T-helper 1 cell treated with Interleukin-12 subunit alpha and Interleukin-12 subunit beta and Interleukin-4 antibody, amounts not matched to agents 30 ng/mL and 1 ng/mL, for 36 hours (primary cell): ENCODE data around the gene MUC22. TPM values are rescaled to one million over a fixed set of nuclear protein-coding genes. Genes with fewer than 3 reads are reported as not detected.
"Not testable (repeated sequence)": the region's sequence is repeated elsewhere in the genome, so short reads cannot be mapped to it uniquely, and the experiment has no call there.

Source experiments
- intact Hi-C: fragments of 100-400 bp; cut with micrococcal nuclease; formaldehyde crosslinking; loops from one replicate; pipeline ENCODE4 v1.15.1; 2024
- total RNA-seq: library from RNA; stranded (reverse); gene quantifications from 2 replicates; pipeline ENCODE4 v1.2.3, GENCODE V29; 2022

The MUC22 gene
- total RNA-seq, 1 donor from 2014 or later, result not detected

DNA sequence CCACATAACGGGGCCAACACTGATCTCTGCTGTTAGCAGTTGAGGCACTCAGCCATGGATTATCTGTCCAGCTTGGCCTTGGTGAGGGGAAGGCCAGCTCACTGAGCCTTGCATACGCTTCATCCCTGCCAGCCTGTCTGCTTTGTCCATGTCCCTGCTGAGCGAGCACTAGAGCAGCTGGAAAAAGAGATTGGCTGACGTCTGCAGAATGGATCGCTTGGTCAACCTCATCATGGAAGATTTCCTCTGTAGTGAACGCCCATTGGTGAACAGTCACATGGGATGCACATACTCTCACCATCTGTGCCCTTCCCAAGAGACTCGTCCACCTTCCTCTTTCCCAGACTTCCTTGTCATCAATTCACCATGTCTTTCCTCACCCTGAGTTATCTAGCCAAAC lies 26.9 kb downstream of the MUC22 start:
- intact Hi-C loops, result no loop called here

DNA sequence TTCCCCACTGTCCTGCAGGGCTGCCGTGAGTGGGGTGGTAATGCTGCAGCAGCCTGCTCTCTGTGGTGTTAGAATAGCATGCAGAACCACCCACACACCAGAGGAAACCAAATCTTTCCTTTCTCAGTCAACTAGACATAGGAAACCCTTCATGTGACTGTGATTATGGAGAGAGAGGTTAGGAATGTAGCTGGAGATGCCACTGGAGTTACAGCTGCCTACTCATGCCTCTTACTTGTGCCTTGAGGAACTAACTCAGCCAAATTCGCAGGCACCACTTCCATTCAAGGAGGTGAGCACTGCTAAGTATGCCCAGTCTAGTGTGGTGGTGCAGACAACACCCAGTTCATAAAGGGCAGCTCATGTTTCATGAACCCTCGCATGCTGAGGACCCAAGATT lies 27.4 kb downstream of the MUC22 start:
- intact Hi-C loops, result no loop called here

DNA sequence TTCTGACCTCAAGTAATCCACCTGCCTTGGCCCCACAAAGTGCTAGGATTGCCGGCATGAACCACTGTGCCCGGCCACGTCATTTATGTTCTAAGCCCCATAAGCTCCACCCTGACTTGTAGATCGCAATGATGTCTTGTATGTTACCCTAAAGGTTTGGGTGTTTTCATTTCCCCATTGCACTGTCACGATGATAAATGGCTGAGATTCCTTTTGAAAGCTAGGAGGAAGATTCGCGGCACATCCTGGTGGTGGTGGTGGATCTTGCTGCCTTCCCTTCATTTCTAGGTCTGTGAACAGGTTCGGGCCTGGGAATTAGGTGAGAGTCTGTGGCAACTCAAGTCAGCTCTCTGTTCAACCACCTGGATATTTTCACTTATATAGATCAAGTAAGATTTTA lies 28.3 kb downstream of the MUC22 start:
- intact Hi-C loops, result no loop called here

DNA sequence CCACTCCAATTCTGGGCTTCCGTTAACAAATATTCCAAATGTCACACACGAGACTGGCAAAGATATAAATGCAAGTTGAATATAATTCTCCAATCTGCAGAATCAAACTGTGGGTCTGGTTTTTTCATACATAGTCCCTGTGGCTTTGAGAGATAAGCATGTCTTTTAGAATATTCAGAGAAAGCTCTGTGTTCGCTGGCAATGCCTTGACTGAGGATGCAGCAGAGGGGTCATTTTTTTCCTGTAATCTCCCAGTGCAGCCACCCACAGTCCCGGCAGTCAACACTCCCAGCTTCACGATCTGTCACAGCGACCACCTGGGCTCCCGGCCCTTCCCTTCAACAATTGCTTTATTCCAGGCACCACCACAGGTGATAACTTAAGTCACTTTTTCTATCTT lies 30.5 kb downstream of the MUC22 start:
- intact Hi-C loops, result no loop called here

DNA sequence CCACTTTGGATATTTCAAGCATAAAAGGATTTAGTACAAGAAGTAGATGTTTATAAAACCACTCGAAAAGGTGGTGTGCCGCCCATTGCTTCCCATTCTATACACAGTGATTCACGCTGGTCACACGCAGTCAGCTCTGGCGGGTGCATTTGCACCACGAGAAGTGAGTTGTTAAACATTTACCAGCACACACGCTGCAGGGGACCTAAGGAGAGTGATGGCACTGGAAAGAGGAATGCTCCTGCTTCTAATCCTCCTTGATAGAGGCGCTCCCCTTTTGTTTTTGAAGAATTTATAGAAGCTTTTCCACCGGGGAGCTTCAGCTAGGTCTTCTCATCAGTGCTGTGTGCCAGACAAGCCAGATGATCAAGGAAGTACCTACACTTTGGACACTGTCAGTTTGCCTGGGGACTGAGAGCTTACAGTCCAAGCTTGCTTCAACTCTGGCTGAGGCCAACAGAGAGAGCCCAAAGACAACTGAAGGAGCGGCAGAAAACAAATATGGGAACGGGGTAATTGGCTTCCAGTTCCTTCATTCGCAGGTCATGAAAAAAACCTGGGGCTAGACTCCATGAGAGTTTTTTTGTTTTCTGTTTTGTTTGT lies 31.2 kb downstream of the MUC22 start:
- intact Hi-C loops, result no loop called here

DNA sequence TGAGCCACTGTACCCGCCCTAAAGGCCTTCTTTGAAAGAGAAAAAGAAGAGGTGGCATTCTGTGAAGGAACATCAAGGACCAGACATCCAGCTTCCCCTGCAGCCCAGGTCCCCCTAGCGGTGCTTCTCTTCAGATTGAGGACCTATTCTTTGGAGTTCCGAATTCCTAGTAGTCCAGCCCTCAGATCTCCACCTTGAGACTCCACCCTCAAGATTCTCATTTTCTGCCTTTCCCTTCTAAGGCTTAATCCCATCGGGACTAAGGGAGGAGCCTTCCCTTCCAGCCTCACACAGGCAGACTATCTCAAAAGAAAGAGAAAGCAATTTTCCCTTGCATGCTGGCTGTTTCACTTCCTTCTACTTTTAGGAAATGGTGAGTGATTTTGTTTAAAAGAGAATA lies 32.5 kb downstream of the MUC22 start:
- intact Hi-C loops, result no loop called here

DNA sequence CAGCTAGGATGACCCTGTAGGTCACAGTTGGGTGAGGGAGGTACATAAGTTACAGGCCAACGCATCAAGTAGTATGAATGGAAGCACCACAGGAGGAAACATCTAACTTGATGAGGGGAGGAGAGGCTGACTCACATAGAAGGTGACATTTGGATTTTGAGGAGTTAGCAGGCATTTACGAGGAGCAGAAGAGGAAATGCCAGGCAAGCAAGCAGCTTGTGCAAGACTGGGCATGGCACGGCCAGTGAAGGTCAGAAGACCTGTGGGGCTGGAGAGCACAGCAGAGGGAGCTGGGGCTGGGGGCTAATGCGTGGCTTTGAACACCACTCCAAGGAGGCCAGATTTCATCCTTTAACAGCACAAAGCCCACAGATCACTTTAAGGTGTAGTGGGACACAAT lies 37.8 kb downstream of the MUC22 start:
- intact Hi-C loops, result no loop called here

DNA sequence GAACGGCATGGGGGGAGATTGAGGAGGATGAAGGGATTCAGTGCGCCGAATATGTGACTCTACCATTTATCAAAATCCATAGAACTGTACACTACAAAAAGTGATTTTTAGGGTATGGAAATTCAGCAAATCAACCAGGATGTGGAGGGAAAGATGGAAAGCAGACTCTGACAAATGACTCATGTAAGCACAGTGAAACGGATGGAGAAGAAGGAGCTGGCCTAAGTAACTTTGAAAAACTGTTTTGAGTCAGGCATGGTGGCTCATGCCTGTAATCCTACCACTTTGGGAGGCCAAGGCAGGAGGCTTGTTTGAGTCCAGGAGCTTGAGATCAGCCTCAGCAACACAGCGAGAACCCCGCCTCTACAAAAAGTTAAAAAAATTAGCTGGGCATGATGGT lies 39.2 kb downstream of the MUC22 start:
- intact Hi-C loops, result no loop called here

DNA sequence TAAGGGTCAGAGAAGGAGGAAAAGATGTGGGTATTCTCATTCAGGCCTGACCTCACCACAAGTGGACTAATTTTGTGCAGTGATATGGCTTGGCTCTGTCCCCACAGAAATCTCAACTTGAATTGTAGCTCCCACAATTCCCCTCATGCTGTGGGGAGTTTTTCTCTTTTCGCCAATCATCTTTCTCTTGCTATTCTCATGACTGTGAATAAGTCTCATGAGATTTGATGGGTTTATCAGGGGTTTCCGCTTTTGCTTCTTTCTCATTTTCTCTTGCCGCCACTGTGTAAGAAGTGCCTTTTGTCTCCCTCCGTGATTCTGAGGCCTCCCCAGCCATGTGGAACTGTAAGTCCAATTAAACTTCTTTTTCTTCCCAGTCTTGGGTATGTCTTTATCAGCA lies 42.9 kb downstream of the MUC22 start:
- intact Hi-C loops, result not testable (repeated sequence)

DNA sequence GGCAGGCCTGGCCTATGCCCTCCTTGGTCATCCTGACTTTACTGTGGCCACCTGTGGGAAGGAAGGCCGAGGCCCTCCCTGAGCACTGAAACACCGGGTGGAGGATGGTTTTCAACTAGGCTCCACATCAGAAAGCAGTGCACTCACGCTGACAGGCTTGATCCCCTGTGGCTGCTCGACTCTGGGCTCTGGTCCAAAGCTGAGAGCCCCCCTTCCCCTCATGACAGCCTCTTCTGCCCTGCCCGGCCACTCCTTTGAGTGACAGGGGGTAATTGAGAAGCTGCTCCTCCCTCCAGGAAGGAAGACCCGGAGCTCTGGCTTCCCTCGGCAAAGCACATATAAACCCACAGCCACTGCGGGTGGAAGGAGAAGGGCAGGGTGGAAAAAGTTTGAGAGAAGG lies 43.6 kb downstream of the MUC22 start:
- intact Hi-C loops, result no loop called here

DNA sequence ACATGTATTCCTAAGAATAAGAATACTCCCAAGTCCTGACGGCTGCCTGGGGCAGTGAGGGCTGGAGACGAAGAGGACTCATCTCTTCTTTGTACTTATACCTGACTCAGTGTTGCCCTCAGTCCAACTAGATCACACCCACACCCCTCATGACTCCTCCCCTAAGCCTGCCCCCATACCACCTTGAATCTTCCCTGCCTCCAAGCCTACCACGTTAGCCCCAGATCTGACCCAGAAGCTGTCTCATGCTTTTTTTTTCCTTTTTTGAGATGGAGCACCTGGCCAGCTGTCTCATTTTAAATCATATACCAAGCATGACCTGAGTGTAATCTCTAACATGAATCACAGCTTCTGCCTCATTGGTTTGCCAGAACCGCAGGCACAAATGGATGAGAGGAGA lies 45.2 kb downstream of the MUC22 start:
- intact Hi-C loops, result no loop called here

DNA sequence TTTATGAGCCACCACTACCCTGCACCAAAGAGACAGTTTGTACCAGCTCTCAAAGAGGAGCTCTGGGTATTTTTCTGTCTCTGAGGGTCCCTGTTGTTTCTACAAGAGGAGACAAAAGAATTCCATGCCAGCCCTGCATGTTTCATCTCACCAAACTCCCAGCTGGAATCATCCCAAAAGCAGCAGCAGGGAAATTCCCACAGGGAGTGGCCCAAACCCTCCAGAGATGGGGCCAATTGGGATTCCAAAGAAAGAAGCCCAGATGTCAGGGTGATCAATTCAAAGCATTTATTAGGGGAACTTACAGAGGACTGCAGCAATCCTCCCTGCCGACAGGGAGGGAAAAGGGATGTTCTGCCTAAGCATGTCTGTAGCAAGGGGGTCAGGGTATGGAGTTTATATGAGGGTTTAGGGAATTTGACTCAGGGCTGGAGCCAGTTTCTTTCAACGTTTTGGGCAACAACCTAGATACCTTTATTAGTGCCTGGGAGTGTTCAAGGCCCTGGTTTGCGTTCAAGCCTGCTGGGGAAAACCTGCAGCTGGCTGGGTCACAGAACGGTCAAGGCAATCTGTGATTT lies 47.2 kb downstream of the MUC22 start:
- intact Hi-C loops, result loop anchor here (1.0 kb wide), 1 partner anchor 30 kb away; no protein-coding TSS in a partner anchor

DNA sequence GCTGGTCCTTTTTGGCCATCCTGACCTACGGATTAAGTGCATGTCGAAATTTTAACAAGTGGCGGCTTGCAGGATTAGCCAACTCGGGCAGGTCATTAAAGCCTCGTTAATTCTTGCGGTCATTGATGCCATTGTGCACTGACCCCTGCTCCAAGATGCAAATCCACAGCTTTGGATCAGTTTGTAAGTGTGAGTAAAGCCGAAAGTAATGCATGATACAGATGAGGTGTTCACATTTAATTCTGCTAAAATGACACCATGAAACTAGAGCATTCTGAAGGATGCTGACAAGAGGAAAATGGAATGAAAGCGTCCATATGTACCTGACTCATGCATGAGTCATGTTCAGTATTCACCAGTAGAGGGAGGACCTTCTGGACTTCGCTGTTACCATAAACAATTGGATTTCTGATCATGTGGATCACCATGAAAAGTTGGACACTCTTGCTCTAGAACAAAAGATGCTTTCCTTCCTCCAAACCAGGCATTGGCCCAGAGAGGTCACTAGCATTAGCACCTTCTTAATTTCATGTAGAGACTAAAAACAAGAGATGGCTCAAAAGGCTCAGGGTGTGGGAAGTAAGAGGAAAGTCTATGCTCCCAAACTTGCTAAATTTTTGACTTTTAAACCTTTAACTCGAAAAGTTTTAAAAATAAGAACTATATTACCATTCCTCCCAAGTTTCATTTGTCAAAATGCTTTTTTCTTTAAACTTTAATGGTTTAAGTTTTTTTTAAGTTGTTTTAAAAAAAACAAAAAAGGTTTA lies 48.0 kb downstream of the MUC22 start:
- intact Hi-C loops, result loop anchor here (1.0 kb wide), 1 partner anchor 29 kb away; no protein-coding TSS in a partner anchor

DNA sequence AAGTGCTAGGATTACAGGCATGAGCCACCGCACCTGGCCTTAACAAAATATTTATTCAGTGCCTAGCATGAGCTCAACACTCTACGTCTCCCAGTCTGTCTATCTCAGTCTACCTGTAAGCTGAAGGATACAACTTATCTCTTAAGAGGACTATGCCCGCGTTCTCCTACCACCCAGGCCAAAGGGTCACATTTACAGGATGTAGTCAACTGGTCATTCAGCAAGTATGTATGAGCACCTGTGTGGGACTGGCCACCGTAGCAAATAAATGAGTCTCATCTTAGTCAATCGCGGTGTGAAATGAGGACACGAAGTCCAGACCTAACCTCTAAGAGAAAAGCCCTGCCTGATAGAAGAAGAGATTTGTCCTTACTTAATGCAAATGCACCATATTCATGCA lies 49.9 kb downstream of the MUC22 start:
- intact Hi-C loops, result no loop called here

DNA sequence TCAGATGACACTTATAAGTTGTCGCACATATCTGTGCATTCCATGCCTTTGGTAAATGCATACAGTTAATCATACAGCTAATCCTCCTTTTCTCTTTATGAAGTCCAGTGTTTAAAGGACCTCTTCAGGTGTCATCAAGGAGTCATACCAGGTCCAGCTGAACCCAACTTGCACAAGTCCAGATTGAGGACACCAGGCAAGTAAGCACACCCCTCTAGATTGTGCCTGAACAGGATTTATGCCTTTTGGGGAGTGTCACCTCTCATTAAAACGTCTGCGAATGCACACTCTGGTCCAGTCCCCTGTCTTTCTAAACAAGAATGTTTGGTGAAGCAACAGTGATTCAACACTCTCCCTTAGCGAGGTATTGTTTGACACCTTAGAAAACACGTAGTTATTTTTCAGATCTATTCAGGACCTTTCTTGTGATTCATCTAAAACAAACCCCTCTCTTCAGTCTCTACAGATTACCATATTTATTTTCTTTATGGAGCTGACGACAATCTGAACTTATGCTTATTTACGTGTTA lies 53.7 kb downstream of the MUC22 start:
- intact Hi-C loops, result no loop called here

DNA sequence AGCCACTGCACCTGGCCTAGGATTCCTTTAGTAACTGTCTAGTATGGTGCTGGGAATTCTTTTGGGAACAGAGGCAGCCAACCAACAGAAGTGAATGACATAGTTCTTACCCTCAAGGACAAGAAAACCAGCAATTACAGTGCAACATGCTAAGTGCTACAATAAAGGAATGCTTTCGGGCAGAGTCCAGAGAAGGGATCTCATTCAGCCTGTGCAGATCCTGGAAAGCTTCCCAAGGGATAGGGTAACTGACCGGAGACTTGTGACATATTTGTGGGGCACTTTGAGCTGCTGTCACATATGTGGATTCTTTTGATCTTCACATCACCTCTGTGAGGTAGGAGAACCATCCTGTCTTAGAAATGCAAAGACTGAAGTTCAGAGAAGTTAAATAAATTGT lies 55.3 kb downstream of the MUC22 start:
- intact Hi-C loops, result no loop called here

DNA sequence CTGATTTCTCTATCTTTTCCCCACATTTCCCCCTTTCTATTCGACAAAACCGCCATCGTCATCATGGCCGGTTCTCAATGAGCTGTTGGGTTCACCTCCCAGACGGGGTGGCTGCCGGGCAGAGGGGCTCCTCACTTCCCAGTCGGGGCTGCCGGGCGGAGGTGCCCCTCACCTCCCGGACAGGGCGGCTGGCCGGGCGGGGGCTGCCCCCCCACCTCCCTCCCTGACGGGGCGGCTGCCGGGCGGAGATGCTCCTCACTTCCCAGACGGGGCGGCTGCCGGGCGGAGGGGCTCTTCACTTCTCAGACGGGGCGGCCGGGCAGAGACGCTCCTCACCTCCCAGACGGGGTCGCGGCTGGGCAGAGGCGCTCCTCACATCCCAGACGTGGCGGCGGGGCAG lies 56.8 kb downstream of the MUC22 start:
- intact Hi-C loops, result not testable (repeated sequence)

DNA sequence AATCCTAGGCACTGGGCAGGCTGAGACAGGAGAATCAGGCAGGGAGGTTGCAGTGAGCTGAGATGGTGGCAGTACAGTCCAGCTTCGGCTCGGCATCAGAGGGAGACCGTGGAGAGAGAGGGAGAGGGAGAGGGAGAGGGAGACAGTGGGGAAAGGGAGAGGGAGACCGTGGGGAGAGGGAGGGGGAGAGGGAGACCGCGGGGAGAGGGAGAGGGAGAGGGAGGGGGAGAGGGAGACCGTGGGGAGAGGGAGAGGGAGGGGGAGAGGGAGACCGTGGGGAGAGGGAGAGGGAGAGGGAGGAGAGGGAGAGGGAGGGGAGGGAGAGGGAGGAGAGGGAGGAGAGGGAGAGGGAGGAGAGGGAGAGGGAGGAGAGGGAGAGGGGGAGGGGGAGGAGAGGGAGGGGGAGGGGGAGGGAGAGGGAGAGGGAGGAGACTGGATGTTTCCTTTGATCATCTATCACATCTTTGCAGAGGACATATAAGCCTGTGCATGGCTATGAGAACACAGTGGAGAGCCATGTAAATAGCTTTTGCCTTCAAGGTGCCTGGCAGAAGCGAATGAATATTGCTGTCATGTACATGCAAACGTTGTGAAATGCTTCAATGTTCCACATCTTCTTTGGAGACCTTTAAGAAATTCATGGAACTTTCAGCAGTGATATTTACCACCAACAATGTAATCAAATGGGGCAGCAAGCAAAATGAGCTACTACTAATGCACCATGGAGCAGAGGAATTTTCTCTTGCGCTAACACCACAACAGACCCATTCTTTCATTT lies 57.8 kb downstream of the MUC22 start:
- intact Hi-C loops, result loop anchor here (1.0 kb wide), 1 partner anchor 324 kb away; the partner anchor contains the start of gene IER3

DNA sequence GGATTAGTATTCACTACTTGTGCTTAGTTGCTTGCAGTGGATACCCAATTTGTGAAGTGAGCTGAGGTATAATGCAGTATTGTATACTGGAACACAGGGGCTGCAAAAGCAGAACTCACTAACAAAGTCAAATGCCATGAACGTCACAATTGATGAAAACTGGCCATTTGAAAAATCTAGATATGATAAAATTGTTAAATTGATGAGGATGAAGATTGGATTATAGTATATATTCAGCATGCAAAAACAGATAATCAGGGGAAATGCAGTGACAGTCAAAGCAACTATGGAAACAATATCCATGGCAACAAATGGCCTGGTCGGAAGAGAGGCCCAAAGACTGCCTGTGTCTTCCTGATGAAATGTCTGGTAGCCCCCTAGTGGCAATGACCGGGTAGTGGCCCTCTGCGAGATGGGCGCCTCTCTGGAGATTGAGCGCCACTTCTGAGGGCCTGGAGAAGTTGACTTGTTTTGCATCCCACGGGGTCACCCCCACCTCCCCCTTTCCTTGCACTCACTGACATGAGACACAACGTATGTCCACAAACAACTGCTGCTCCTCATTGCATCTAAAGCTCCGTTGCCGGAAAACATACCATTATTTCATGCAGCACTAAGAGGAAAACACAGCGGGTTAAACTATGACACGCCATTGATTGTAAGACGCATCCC lies 58.5 kb downstream of the MUC22 start:
- intact Hi-C loops, result loop anchor here (1.0 kb wide), 2 partner anchors 154 to 325 kb away; partner anchors contain the start of gene IER3

DNA sequence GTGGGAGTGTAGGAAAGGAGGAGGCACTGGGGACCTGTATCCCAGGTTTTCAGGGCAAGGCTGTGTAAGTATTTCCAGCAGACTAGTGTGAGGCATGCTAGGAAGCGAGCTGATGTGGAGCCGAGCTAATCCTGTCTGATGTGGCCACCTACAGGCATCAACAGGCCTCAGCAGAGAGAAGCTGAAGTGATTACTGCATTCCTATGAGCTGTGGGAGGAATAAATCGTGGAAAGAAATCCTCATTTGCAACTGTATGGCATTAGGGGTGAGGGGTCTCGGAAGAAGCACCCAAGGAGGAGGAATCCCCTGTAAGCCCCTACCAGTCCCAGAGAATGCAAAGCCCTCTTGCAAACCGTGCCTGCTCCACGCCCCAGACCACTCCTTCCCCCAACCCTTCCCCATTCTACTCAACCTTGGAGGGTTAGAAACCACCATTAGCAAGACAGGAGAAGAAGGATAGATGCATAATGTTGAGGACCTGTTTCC lies 60.5 kb downstream of the MUC22 start:
- intact Hi-C loops, result no loop called here

DNA sequence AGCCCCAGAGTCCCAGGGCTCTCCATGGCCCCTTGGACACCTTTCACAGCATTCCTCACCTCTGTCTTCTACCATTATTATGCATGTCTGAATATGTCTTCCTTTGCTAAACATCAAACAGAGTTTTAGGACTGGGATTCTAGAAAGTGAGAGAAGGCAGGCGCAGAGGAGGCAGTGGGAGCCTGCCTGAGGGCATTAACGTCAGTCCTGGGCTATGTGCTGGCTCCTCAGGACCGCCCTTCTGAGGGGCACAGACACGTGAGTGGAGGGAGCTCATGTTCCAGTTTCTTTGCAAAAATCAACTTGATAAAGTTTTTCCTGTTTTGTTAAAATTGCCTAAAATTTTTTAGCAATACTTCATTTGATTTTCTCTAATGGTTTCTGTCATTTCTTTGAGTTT lies 64.1 kb downstream of the MUC22 start:
- intact Hi-C loops, result no loop called here
